CD4-positive, alpha-beta T cell treated with Interleukin-4 for 4 hours (primary cell): ENCODE data around the gene SLC37A2.
A peak's percentile ranks its signal among the peaks of the same experiment; 100 is the strongest.

ENCODE experiments used
- DNase-seq: peaks from one replicate; pipeline ENCODE4 v3.0.0-alpha.2; 2020

The SLC37A2 gene

DNA sequence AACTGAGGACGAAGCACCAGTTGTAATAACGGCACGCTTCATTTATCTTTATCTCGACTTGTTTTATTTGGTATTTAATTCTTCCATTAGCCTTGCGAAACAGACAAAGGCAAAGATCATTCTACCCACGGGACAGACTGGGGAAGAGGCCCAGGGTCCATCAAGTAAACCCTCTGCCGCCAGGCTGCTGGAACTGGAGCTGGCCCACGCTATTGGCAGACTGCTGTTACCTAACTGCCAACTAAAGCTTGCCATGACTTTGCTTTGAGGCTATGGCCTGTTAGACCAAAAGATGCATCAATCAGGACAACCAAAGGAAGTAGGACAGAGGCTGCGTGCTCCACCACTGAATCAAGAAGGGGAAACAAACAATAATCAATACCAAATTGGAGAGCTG lies 49.1 kb downstream of the SLC37A2 start:
- no peak for DNase-seq

DNA sequence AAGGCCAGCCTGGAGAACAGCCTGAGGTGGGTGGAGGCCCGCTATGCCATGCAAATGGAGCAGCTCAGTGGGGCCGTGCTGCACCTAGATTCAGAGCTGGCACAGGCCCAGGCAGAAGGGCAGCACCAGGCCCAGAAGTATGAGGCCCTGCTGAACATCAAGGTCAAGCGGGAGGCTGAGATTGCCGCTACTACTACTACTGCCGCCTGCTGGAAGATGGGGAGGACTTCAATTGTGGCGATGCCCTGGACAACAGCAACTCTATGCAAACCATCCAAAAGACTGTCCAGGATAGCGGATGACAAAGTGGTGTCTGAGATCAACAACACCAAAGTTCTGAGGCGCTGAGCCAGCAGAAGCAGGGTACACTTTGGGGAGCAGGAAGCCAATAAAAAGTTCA lies 51.4 kb downstream of the SLC37A2 start:
- DNase-seq = no peak

DNA sequence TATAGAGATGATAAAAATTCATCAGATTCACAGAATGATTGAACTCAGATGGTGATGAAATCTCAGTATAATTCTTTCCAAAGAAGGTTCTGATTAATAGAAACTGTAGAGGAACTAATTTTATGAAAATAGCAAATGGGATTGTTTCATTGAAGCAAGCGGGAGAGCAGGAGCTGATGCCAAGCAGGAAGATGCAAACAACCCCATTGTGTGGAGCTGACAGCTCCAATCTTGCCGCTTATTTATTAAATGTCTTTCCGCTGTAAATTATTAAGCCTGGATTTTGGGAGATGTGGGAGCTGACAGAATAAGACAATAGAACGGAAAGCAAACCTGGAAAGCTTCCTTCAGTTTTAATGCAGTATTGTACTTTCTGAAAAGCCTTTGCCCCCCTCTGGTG lies 54.3 kb downstream of the SLC37A2 start:
- no peak for DNase-seq

DNA sequence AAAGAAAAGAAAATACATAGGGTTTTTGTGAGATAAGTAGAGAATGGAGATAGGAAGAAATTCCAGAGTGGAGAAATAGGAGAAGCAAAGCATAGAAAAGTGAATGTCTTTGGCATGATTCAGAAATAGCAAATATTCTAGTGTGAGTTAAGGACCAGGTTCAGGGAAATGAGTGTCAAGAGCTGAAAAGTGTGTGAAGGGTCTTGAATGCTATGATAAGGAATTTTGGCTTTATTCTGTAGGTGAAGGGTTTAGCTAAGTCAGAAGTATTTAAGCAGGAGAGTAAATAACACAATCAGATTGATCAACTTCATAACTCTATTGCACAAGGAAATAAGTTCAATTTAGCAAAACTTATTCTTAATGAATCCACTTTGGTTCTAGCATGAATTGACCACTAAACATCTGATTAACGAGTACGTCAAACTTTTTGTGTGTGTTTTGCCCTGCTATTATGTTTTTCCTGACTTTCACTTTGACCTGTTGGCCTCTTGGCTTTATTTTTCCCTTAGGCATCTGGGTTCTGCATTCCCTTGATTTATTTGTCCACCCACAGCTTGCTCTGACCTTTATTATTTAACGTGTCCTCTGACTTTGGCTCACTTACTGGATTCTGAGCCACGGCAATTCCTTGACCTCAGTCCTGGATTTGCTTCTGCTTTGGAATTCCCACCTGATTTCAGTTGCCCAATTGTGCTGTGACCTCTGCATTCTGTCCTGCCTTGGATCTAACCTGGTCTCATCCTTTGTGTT lies 60.3 kb downstream of the SLC37A2 start:
- no peak for DNase-seq

DNA sequence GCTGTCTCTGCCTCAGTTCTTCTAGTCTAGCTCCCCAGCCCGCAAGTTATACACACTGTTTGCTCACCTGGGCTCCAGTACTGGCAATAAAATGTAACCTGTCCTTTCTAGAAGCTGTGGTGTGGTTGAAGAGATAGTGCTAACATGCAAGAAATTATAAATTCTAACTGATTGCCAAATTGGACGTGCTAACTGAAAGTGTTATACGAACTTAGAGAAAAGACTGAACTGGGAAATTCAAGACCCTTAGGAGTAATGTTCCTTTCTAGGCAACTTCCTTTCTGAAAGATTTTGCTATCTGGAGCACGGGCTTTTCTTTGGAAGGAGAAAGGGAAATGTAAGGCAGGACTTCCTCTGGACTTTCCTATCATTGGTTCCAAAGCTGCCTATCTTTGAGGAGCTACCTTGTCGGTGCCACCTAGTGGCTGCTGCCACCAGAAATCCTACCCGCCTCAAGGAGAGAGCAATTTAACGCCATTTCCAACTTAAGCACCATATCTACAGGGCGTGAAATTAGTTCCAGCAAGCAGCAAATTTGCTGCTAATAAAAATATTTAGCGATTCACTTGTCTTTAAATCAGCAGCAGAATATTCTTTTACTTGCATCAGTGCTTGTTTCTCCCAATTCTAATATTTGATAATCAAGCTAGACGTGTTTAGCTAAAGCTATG lies 61.0 kb downstream of the SLC37A2 start:
- peak; percentile 41 for DNase-seq

DNA sequence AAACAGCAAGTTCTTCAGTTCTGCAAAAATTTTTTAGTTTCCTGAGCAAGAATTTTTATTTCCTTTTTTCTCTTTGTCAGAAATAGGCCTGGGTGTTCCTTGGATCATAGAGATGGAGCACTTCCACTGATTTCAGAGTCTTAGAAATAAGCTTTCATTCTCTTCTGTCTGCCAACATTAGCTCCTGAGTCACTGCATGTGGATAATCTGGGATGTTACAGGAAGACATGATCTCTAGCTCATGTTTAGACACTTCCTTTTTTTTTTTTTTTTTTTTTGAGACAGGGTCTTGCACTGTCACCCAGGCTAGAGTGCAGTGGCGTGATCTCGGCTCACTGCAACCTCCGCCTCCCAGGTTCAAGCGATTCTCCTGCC lies 61.5 kb downstream of the SLC37A2 start:
- DNase-seq = no peak

DNA sequence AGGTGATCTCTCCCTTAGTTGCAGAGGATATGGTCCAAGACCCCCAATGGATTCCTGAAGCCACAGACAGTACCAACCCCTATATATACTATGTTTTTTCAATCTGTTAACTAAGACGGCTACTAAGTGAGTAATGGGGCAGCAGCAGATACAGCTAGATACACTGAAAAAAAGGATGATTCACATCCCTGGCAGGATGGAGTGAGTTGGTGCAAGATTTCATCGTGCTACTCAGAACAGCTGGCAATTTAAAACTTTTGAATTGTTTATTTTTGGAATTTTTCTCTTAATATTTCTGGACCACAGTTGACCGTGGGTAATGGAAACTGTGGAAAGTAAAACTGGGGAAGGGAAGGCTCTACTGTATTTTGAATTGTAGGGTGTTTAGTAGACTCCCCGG lies 65.3 kb downstream of the SLC37A2 start:
- no peak for DNase-seq

DNA sequence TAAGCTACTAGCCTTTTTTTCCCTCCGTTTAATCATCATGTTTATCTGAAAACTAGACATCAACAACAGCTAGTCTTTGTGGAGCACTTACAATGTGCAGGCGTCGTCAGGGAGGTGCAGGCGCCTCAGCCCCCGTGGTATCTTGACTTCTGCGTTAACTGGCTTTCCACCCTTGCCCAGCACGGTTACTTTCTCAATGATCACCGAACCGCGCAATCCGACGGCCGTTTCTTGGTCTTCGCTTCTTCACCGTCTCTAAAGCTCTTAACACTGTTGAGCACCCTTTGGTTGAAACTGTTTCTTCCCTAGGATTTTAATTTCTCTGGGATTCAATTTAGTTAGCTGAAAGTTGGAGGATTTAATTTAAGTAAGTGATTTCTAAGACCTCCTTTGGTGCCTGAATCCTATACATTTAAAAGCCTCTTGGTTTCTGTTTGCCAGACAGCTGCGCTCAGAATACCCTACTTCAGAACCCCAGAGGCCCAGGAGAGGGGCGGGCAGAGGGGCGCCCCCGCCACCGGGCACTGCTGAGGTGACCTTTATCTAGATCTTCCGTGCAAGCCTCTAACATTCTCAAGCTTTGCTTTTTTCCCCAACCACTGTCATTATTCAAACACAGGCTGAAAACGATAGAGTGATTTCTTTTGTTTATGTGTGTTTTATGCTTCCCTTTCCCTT lies 66.3 kb downstream of the SLC37A2 start:
- no peak for DNase-seq

DNA sequence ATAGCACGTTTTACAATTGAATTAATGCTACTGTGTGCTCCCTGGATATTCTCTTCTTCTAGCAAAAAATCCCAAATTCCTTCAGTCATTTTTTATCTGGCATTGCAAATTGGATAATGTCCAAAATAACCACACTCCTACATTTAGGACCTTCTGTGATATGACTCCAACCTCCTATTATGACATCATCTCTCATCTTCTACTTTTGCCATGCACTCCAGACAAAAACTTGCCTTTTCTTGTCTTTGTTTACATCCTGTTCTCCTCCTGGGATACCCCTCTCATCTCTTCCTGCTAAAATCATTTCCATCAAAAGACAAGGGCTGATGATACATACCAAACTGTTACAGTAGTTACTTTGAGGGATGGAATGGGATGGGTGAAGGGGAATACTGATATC lies 69.0 kb downstream of the SLC37A2 start:
- DNase-seq = no peak

DNA sequence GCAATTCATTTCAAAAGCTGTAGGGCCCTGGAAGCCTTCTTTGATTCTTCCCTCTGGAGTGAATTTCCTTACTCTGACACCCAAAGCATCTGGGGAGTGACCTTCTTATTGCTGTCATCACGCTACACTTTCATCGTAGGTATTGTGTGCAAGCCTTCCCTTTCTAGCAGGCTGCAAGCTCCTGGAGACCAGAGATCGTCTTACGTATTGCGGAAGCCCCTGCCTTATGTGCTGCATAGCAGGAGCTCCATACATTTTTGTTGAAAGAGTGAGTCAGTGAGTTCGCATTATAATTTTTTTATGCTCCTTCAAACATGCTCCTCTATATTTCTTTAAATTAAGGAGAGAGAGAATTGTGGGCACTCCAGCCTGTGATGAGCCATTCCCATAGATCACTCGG lies 69.5 kb downstream of the SLC37A2 start:
- DNase-seq = no peak

DNA sequence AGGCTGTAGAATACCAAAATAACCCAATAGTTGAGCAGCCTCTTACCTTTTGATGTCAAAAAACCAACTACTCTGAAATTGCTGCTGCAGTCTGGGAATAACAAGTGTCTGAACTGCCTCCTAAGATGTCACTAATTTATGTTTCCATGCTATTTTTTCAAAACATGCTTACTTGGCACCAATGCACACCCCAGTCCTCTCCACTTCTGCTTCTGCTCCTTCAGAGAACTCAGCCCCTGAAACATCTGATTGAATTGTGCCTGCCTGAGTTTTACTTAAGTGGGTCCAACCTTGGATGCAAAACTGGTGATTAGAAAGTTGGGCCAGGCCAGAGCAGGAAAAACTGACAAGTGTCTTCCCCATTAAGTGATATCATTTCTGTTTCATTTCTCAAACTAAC lies 72.9 kb downstream of the SLC37A2 start:
- no peak for DNase-seq

DNA sequence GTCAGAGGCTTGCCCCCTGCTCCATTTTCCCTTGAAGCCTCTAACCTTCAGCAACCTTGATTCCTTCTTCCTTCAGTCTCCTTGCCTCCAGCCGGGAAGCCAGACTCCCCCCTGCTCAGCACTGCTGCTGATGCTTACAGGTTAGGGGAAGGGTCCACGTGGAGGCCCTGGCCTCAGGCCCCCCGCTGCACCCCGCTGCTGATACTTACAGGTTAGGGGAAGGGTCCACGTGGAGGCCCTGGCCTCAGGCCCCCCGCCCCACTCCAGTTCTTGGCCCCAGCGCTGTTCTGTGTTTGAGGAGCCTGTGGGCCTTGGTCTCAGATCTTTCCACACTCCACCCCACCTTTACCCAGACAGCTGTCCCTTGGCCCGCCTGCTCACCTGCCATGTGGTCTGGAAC lies 75.9 kb downstream of the SLC37A2 start:
- no peak for DNase-seq

DNA sequence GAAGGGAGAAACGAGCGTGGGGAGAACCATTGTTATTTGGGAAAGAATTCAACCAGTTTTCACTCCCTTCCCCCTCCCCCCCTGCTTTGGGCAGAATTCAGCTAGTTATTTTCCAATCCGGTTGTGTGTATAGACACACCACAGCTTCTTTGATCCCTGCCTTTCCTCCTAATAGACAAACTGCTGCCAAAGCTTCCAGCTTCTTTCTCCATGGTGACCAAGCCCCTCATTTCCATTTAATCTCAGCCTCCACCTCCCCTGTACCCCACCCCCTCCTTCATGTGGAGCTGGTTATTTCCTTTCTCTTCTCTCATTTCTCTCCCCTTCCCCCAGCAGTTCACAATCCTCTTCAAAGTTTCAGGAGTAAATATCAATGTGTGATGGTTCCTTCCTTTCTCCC lies 76.7 kb downstream of the SLC37A2 start:
- no peak for DNase-seq
